HG03469 (cell line): ENCODE measurements around the gene RAD51B.
"Not testable (repeated sequence)": the region's sequence is repeated elsewhere in the genome, so short reads cannot be mapped to it uniquely, and the experiment has no call there.

Experiments used
- ATAC-seq: cut with Tn5 transposase; IDR thresholded peaks from one replicate; pipeline ENCODE4 v1.9.1; 2021; ENCODE audit warnings: mild to moderate bottlenecking, moderate library complexity, moderate number of reproducible peaks; ENCODE audit not compliant: unreplicated experiment

Gene RAD51B

GRCh38 chr14:68413509-68413908 lies 593.9 kb downstream of the RAD51B start:
- no peak for ATAC-seq

- no peak for ATAC-seq
These were observed 594.5 kb downstream of the RAD51B start for GRCh38 chr14:68414121-68414520.

DNA sequence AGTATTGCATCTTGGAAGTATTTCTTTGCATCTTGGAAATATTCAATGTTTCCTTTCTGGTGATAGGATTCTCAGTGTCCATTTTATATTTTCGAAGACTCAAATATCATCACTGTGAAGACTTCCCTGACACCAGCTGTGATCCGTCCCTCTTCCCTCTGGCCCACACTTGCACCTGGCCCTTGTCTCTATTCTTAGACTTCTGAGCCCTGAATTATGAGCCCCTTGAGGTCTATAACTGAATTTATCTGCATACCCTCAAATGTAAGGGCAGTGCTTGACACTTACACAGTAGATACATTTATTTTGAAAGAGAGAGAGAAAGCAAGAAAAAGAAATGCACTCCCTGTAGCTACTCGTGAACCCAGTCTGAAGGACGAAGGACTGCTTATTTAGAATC lies 596.6 kb downstream of the RAD51B start:
- ATAC-seq = no peak

- ATAC-seq = no peak
These were observed 597.6 kb downstream of the RAD51B start for GRCh38 chr14:68417009-68417650.

- ATAC-seq = no peak
These were observed 598.9 kb downstream of the RAD51B start for GRCh38 chr14:68418174-68419118.

DNA sequence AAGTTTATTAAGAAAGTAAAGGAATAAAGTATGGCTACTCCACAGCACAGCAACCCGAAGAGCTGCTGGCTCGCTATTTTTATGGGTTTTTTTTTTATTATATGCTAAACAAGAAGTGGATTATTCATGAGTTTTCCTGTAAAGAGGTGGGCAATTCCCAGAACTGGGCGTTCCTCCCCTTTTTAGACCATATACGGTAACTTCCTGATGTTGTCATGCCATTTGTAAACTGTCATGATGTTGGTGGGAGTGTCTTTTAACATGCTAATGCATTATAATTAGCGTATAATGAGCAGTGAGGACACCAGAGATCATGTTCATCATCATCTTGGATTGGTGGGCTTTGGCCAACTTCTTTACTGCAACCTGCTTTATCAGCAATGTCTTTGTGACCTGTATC lies 600.8 kb downstream of the RAD51B start:
- ATAC-seq = no peak

- no peak for ATAC-seq
These were observed 601.5 kb downstream of the RAD51B start for GRCh38 chr14:68421116-68421515.

DNA sequence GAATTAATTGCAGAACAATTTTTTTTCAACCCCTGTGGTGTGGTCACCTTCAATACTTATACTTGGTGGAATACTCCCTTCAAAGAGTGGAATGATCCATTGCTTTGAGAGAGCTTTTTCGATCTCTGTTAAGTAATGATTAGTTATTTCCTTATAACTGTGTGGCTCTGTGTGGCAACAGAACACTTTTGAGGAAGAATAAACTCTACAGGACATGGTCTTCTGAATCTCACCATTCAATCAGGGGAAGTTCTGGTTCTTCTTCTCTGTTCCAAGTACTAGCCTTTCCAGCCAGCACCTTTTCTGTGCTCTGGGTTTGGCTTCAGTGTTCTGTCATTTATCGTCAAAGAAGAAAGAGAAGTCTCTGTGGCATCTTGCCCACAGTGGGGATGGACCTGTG lies 604.1 kb downstream of the RAD51B start:
- no peak for ATAC-seq

GRCh38 chr14:68424443-68425172 lies 605.0 kb downstream of the RAD51B start:
- no peak for ATAC-seq

DNA sequence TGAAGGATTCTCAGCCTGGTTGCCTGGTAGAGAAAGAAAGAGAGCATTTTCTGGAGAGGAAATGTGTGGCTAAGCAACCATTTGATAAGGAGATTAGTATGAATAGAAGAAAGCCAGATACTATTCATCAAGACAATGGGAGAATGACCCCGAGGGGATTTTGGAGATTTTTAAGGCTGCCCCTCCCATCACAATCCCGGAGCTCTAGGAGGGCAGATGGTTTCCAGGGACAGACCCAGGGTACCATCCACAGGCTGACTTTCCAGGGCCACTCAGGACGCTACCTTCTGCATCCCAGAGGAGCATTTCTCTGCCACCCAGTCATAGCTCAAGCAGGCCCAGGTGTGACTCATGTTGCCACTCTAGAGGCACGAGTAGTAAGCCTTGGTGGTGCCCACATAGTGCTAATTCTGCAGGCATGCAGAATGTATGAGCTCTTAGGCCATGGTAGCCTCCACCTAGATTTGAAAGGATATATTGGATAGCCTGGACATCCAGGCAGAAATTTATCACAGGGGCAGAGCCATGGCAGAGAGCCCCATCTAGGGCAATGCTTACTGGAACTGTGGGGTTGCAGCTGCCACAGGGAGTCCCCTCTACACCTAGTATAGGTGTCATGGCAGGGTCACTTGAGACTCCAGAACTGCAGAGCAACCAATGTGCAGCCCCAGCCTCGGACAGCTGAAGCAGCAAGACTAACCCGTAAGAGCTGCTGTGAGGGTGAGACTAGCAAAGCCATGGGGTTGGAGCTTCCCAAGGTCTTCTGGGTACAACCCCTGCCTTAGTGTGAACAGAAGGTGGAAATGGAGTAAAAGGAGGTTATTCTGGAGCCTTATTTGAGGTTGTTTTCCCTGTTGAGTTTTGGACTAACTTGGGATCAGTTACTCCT lies 607.3 kb downstream of the RAD51B start:
- ATAC-seq = no peak

- ATAC-seq = no peak
These were observed 607.9 kb downstream of the RAD51B start for GRCh38 chr14:68427550-68427890.

- ATAC-seq = not testable (repeated sequence)
These were observed 609.3 kb downstream of the RAD51B start for GRCh38 chr14:68428900-68429299.

- not testable (repeated sequence) for ATAC-seq
These were observed 614.6 kb downstream of the RAD51B start for GRCh38 chr14:68434173-68434572.

GRCh38 chr14:68435631-68436030 lies 616.1 kb downstream of the RAD51B start:
- not testable (repeated sequence) for ATAC-seq

GRCh38 chr14:68439676-68440075 lies 620.1 kb downstream of the RAD51B start:
- no peak for ATAC-seq

GRCh38 chr14:68440820-68441219 lies 621.2 kb downstream of the RAD51B start:
- no peak for ATAC-seq

DNA sequence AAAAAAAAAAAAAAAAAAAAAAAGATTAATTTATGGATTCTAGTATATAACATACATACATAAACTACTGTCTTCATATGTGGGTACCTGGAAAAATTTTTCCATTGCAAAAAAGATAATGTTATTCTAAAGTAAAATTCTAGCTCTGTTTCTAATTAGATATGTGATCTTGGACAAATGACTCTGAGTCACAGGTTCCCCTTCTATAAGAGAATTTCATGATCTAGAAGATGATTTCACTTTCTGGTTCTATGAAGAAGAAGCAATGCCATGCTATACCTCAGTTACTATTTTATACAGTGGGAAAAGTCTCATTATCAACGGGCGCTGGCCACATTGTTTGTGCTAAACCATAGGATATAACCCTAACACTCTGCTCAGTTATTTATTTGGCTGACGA lies 622.0 kb downstream of the RAD51B start:
- ATAC-seq = no peak

DNA sequence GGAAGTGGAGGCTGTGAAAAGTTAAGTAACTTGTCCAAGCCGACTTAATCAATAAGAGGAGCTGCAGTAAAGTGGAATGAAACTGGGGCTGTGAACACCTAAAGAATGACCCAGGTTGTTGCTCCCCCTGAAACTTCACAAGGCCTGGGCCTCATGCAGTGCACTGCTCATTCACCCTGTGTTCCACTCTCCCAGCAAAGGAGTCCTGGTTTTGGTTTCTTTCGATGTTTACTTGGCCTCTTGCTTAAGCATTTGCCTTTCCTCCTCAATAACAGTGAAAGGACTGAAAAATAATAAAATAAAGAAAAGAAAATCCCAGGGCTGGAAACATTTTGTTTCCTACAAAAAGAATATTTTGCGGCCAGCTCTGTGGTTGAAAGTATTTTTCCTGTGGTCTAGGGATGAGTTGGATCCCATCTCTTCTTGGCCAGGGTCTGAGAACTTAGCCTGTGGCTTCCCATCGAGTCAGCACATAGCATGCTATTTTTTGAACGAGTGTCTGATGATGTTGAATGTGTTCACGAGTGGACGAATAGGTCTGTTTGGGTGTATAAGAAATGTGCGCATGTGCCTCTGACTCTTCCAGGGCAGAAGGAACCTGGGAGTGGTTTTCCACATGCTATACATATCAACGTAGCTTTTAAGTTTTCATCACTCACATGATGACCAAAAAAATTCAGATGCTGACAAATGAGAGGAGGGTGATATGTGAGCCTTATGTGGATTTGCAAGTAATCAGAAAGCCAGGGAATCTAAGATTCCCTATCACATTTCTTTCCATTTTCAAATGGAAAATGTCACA lies 623.5 kb downstream of the RAD51B start:
- no peak for ATAC-seq

DNA sequence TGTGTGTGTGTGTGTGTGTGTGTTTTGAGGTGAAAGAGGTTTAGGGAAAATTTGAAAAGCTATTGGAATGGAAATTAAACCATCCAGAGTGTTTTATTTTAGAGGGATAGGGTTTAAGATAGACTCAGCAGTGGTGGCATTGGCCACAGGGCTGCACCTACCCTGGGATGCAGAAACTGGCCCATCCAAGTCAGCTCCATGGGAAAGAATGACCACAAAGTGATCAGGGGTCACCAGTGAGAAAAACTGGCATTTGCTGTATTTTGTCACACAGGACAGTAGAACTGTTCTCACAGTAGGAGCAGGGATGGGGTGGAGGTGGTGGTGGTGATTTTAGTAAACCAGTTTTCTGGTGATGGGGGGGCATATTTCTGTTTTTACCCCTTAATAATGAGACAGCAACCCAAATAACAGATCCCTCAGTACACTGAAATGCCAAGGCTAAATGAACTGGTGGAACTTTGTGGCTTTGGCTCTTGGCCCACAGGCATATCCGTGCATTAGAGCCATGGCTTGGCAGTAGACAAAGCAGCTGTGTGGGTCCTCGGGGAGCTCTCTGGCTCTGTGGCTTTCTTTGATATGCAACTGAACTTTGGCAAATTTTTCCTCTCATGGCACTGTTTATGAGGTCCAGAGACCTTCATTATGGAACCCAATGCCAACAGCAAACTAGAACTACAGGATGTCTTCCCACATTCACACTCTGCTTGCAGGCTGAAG lies 625.0 kb downstream of the RAD51B start:
- no peak for ATAC-seq
